ENCODE measurements around the gene NLRC5.
"Not testable (repeated sequence)": the region's sequence is repeated elsewhere in the genome, so short reads cannot be mapped to it uniquely, and the experiment has no call there.

Gene NLRC5

DNA sequence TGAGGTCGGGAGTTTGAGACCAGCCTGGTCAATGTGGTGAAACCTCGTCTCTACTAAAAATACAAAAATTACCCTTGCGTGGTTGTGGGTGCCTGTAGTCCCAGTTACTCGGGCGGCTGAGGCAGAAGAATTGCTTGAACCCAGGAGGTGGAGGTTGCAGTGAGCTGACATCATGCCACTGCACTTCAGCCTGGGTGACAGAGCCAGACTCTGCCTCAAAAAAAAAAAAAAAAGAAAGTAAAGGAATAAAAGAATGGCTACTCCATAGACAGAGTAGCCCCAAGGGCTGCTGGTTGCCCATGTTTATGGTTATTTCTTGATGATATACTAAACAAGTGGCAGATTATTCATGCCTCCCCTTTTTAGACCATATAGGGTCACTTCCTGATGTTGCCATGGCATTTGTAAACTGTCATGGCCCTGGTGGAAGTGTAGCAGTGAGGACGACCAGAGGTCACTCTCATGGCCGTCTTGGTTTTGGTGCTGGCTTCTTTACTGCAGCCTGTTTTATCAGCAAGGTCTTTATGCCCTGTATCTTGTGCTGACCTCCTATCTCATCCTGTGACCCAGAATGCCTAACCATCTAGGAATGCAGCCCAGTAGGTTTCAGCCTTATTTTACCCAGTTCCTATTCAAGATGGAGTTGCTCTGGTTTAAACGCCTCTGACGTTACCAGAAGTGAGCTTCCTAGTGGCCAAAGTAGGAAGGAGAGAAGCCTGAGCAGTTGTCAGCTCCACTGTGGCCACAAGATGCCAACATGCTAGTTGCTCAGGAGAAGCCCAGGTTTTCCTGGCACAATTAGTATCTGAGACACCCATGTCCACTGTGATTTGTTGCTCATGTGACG, 120.1 kb downstream of the NLRC5 start:
- not testable (repeated sequence) for DNase-seq

- no peak for DNase-seq
Measured at GRCh38 chr16:57110937-57111336, 121.6 kb downstream of the NLRC5 start.

DNA sequence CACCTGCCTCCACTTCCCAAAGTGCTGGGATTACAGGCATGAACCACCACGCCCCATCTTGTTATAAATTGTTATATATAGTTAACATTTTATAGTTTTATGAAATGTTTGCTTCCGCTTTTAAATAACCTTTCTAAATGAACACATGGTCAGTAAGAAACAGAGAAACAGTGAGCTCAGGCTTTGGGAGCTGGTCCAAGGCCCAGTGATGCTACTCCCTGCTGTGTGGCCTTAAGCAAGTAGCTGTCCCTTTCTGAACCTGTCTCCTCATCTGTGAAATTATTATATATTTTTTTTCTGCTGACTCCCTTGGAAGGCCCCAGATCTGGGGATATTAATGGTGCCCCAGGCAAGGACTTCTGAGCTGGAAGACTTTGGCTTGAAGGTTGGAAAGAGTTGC, 122.1 kb downstream of the NLRC5 start:
- no peak for DNase-seq

DNA sequence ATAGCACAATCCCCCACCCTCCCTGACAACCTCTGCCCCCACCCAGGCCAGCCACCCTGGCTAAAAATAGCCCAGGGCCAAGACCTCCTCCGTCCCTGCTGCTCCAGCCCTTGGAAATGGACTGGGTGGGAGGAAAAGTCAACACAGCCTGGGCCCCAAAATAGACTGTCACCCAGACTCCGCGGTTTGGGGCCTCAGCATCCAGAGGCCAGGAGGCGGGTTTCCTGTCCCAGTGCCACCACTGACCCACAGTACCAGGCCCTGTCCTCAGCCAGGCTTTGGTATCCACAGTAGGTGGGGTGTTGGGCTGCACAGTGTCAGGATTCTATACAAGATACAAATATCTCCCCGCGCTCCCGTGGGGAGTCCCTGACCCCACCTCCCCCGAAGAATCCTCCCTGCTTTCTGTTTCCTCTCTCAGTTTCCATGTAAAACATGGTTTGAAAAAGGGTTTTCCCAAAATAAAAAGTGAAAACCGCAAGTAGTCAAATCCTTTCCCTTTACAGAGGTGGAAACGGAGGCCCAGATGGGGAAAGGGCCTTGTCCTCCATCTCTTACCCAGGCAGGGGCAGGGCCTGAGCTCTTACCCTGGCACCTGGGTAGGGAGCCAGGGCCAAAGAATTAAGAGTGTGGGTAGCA, 123.2 kb downstream of the NLRC5 start:
- no peak for DNase-seq

- no peak for DNase-seq
Measured at GRCh38 chr16:57113042-57113453, 123.7 kb downstream of the NLRC5 start.

- DNase-seq: no peak
Measured at GRCh38 chr16:57113664-57114063, 124.3 kb downstream of the NLRC5 start.

GRCh38 chr16:57115168-57115513, 125.8 kb downstream of the NLRC5 start:
- DNase-seq: no peak

- DNase-seq: no peak
Measured at GRCh38 chr16:57115514-57116182, 126.3 kb downstream of the NLRC5 start.

GRCh38 chr16:57118461-57119084, 129.2 kb downstream of the NLRC5 start:
- no peak for DNase-seq

DNA sequence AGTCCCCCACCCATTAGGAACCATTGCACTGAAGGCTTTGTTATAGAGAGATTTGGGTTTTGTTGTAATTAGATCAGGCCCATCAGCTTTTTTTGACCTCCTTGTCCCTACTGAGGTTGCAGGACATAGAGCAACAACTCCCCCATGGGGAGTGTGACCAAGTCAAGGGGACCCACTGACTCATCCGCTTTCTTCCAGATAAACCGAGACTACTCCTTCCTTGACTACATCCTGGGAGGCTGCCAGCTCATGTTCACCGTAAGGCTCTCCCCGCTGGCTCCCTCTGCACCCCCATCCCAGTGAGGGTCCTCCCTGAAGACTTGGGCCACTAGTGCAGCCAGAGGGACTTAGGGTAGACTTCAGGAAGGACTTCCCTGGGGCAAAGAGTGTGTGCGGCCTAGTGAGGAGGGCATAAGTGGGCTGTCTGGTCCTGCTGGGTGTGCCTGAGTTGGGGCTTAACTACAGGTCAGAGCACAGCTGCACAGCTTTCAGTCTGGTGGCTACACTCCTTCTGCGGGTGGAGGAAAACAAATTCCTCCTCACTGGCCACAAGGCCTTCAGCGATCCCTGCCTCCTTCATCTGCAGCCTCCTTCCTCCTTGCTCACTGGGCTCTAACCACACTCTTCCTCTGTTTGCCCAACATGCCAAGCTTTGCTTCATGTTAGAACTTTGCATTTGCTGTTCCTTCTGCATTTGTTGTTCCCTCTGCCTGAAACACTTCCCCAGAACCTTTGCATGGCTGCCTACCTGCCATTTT, 134.0 kb downstream of the NLRC5 start:
- no peak for DNase-seq

DNA sequence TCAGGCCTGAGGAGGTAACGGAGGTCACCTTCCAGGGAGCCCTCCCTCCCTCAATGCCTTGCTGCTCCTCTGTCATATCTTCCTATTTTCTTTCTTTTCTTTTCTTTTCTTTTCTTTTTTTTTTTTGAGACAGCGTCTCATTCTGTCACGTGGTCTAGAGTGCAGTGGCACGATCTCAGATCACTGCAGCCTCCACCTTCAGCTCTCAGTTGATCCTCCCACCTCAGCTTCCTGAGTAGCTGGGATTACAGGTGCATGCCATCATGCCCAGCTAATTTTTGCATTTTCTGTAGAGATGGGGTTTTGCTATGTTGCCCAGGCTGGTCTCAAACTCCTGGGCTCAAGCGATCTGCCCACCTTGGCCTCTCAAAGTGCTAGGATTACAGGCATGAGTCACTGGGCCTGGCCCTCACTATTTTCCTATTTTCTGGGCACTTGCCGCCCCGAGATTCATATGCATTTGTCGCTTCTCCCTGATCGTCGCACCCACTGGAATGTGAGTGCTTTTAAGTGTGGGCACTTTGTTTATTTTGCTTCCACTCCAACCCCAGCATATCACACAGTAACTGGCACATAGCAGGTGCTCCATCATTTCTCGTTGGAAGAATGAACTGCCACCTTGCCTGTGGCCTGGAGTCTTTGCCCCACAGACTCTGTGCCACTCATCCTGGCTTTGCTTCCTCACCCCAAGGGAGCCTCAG, 134.8 kb downstream of the NLRC5 start:
- no peak for DNase-seq

GRCh38 chr16:57125376-57125775, 136.0 kb downstream of the NLRC5 start:
- no peak for DNase-seq

DNA sequence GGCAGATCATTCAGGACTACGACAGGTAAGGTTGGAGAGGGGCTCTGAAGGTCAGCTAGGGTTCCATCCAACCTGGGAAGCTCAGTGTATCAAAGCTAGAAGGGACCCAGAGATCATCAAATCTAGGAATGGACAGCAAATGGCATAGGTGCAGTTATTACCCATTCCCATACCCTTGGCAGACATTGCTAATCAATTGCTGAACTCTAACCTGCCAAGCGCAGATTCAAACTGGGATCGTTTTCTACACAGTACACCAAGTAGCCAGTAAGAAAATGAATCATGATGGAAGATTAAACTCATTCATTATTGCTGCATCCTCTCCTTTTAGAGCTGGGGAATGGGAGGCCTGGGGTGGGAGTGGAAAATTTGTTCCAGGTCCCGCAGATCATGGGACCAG, 136.6 kb downstream of the NLRC5 start:
- no peak for DNase-seq

DNA sequence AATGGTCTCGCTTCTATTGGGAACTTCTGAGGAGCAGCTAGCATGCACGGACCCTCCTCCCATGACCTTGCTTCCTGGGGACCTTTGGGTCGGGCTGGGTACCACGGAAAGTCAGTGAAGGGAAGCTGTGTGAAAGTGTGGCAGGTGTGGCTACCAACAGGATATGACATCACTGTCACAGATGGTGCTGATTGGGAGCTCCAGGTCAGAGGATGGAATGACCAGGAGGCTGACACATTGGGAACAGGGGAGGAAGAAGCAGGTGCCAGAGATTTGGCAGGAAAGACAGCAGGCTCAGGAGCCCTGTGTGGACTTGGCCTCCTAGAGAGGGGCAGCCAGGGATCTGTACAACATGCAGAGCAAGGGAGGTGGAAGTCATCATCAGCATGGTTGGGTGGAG, 137.1 kb downstream of the NLRC5 start:
- DNase-seq: peak; percentile 62

DNA sequence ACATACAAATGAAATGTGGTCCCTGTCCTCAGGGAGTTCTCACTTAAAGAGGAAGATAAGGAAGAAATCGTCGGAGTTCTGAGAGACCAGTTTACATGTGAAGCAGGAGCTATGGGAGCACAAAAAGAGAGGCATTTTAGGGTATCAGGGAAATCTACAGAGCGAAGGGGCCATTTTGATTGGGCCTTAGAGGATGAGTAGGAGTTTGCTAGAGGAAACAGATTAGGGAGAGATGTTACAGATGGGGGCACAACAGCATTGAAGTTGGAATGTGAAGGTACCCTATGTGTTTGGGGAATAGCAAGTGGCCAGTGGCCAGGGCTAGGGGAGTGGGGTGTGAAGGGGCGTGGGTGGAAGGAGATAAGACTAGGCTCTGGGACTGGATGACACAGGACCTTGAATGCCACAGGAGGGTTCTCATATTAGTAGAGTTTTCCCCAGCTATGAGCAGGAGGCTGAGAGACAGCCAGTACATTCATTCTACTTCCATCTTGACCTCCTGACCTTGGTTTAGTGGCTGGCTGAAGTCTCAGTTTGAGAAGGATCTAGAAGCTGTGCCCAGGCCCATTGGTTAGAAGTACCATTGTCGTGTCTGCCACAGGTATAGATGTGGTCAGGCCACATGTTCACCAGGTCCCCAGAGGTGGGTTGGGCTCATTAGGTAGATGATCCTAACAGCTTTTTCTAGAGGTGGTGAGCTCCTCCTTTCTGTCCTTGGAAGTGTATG, 137.8 kb downstream of the NLRC5 start:
- no peak for DNase-seq

DNA sequence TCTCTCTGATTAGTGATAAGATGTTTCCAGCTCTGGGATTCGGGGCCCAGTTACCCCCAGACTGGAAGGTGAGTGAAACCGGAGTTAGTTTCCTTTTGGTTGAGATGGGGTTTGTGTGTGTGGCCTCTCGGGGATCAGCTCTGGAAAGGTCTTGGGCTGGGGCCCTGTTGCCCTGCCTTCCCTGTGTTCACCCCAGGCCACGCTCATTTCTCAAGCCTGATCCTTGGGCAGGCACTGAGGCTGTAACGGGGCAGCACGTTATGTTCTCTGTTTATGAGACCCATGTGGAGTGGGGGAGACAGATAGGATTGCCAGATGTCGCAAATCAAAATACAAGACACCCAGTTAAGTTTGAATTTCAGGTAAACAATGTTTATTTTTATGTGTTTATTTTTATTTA, 138.5 kb downstream of the NLRC5 start:
- no peak for DNase-seq

DNA sequence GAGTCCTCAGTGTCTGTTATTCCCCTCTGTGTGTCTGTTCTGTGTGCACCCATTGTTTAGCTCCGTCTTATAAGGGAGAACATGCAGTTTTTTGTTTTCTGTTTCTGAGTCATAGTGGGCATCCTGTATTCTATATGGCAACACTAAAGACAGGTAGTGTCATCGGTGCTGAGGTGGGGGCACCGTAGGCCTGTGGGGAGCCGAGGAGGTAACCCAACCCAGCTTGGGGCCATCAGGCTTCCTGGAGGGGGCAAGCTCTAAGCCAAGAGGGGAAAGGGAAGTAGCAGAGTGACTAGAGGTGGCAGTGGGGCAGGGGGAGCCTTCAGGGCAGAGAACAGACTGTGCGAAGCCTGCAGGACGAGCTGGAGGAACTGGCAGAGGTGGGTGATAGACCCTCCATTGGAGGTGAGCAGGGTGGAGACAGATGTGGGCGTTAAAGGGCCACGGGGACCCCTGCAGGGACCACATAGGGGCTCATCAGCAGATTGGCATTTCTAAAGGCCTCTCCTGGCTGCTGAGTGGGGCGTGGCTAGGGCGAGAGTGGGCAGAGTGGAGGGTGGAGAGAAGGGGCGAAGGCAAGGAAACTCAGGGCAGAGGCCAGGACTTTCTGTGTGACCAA, 139.5 kb downstream of the NLRC5 start:
- DNase-seq: peak; percentile 77

- no peak for DNase-seq
Measured at GRCh38 chr16:57130950-57131321, 141.6 kb downstream of the NLRC5 start.

- DNase-seq: no peak
Measured at GRCh38 chr16:57131351-57131970, 142.1 kb downstream of the NLRC5 start.

DNA sequence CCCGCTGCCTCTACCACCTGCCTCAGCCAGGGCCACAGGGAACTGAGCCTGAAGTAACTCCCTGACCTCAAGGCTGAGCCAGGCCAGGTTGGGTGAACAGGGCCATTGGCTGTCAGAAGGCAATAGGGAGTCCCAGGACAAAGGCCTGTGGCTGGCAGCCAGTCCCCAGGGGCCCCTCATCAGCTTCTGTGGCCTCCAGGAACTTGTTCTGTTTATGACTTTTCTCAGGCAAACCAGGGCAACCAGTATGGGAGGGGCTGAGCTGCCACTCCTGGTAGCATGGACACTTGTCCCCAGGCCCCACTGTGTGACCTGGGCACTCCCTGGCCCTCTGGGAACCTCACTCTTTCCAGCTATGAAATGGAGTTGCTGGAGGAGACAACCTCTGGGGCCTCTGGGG, 143.1 kb downstream of the NLRC5 start:
- DNase-seq: no peak

GRCh38 chr16:57133031-57133430, 143.7 kb downstream of the NLRC5 start:
- DNase-seq: no peak
